HG02840 (cell line): Measurements from ENCODE around the gene FGFR3.
A peak's percentile ranks its signal among the peaks of the same experiment; 100 is the strongest.

ENCODE experiments used
- ATAC-seq: cut with Tn5 transposase; IDR thresholded peaks from one replicate; pipeline ENCODE4 v1.9.1; 2021; ENCODE audit warnings: mild to moderate bottlenecking, moderate library complexity, moderate number of reproducible peaks; ENCODE audit not compliant: unreplicated experiment, low FRiP score

Gene FGFR3

GRCh38 chr4:1856071-1856942 lies 63.2 kb downstream of the FGFR3 start, which contains the start of gene LETM1:
Gene LETM1 (minus strand): TSS chr4:1856156. CDS start chr4:1855950, 206 bp downstream.
- ATAC-seq = peak; percentile 82

DNA sequence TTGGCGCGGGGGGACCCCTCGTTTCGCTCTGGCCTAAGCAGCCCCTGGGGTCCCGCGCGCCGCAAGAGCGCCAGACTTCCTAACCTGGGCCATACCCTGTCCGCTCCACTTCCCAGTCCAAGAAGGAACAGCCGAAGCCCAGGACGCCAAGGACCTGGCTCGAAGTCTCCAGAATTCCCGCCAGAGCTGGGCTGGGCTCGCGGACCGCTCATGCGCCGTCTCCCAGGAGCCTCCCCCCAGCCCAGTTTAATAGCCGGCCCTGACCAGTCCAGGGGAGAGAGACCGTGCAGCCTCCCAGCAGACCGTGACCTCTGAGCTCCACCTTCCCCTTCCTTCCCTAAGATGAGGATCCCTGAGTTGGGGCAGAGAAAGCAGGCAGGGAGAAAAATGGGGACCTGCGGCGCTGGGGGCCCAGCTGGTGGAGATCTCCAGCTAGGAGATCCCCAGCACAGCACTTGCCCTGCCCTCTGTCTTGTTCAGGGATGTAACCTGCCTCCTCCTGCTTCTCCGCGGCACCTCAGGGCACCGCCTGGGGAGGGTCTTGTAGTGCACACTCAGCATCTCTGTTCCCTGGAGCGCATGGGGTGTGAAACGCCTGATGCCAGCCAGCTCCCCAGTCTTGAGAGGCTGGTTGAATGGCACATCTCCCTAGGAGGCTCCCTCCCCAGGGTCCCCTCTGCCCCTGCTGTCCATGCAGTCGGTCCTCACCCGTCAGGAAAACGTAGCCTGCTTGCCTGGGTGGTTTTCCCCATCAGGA lies 64.0 kb downstream of the FGFR3 start:
- ATAC-seq = no peak

DNA sequence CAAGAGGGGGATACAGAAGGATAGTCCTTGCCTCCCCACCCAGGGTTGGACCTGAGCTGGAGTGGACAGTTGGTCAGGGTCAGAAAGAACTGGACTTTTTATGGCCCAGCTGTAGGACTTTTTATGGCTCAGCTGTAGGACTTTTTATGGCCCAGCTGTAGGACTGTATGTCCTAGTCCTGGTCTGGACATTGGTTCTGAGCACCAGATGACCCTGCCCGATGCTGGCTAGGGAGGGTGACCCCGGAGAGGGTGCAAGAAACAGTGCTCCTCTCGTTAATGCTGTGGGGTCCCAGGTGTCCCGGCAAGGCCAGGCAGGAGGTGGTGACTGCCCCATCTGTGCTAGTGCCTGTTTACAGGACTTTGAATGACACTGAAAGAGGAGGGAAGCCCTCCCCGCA lies 64.8 kb downstream of the FGFR3 start:
- ATAC-seq = no peak
